ENCODE measurements around the gene LRFN5. TPM values are rescaled to one million over a fixed set of nuclear protein-coding genes. Genes with fewer than 3 reads are reported as not detected.

LRFN5 gene
- total RNA-seq, 1 experiment from 2014 or later = 15.8 TPM

- CTCF ChIA-PET = no interaction called here
- Mint-ChIP-seq H3K27me3 (ENCODE audit: low read depth) (no peaks in the 10 kb centered on the region), H3K4me1 (0 out of 2 replicates have a peak, but pooled peaks cover 6% of the 10 kb centered on the region), H3K36me3 (no peaks in the 10 kb centered on the region), H3K4me3 (no peak overlapping the region), H3K9me3 (no peaks in the 10 kb centered on the region), H3K27ac (no peak overlapping the region)
- ATAC-seq (no peak), DNase-seq (ENCODE audit: low spot score) (no peak)
- POLR2A ChIA-PET = interaction anchor here (0.9 kb wide), 1 partner anchor 20 kb away, joined by 4 read pairs; no protein-coding TSS in a partner anchor
- TF ChIP-seq ATF2 (CRISPR knock-in tag; IDR thresholded peaks at IDR 0.05; ENCODE audit: borderline replicate concordance, low read depth) (no peak), CDX4 (CRISPR knock-in tag; IDR thresholded peaks at IDR 0.05; ENCODE audit: borderline replicate concordance) (no peak), E2F5 (CRISPR knock-in tag; IDR thresholded peaks at IDR 0.05) (no peak), FOXK1 (CRISPR knock-in tag; IDR thresholded peaks at IDR 0.05) (no peak), TEAD1 (CRISPR knock-in tag; IDR thresholded peaks at IDR 0.05) (no peak), MXD4 (CRISPR knock-in tag; IDR thresholded peaks at IDR 0.05; ENCODE audit: borderline replicate concordance) (no peak), MAX (CRISPR knock-in tag; IDR thresholded peaks at IDR 0.05) (no peak), SMAD3 (CRISPR knock-in tag; IDR thresholded peaks at IDR 0.05; ENCODE audit: borderline replicate concordance) (no peak), CREB1 (CRISPR knock-in tag; IDR thresholded peaks at IDR 0.05) (no peak), TEAD4 (CRISPR knock-in tag; IDR thresholded peaks at IDR 0.05) (no peak), FOXP1 (CRISPR knock-in tag; IDR thresholded peaks at IDR 0.05; ENCODE audit: borderline replicate concordance) (no peak)
- TF ChIP-seq, protein P1, sequence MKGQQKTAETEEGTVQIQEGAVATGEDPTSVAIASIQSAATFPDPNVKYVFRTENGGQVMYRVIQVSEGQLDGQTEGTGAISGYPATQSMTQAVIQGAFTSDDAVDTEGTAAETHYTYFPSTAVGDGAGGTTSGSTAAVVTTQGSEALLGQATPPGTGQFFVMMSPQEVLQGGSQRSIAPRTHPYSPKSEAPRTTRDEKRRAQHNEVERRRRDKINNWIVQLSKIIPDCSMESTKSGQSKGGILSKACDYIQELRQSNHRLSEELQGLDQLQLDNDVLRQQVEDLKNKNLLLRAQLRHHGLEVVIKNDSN (CRISPR knock-in tag; IDR thresholded peaks at IDR 0.05) = no peak
- TF ChIP-seq, protein P2, sequence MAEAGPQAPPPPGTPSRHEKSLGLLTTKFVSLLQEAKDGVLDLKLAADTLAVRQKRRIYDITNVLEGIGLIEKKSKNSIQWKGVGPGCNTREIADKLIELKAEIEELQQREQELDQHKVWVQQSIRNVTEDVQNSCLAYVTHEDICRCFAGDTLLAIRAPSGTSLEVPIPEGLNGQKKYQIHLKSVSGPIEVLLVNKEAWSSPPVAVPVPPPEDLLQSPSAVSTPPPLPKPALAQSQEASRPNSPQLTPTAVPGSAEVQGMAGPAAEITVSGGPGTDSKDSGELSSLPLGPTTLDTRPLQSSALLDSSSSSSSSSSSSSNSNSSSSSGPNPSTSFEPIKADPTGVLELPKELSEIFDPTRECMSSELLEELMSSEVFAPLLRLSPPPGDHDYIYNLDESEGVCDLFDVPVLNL (CRISPR knock-in tag; IDR thresholded peaks at IDR 0.05; ENCODE audit: borderline replicate concordance, low read depth) = no peak
These were observed 23.2 kb downstream of the LRFN5 start for GRCh38 chr14:41629876-41630275.

- Mint-ChIP-seq H3K27ac (no peak overlapping the region), H3K4me1 (peaks cover 13% of the 10 kb centered on the region), H3K4me3 (no peak overlapping the region), H3K9me3 (no peaks in the 10 kb centered on the region), H3K36me3 (no peaks in the 10 kb centered on the region), H3K27me3 (ENCODE audit: low read depth) (no peaks in the 10 kb centered on the region)
- CTCF ChIA-PET = no interaction called here
- DNase-seq (ENCODE audit: low spot score) (no peak), ATAC-seq (no peak)
- POLR2A ChIA-PET = no interaction called here
- TF ChIP-seq PRDM15 (CRISPR knock-in tag; IDR thresholded peaks at IDR 0.05) (no peak), TEAD4 (CRISPR knock-in tag; IDR thresholded peaks at IDR 0.05) (no peak), IRF2 (CRISPR knock-in tag; IDR thresholded peaks at IDR 0.05; ENCODE audit: borderline replicate concordance, low read depth) (no peak), MXD4 (CRISPR knock-in tag; IDR thresholded peaks at IDR 0.05; ENCODE audit: borderline replicate concordance) (no peak), ZNF219 (CRISPR knock-in tag; IDR thresholded peaks at IDR 0.05; ENCODE audit: borderline replicate concordance) (no peak), SP1 (CRISPR knock-in tag; conservative IDR thresholded peaks at IDR 0.05) (no peak), MAX (CRISPR knock-in tag; IDR thresholded peaks at IDR 0.05) (no peak), ATF2 (CRISPR knock-in tag; IDR thresholded peaks at IDR 0.05; ENCODE audit: borderline replicate concordance, low read depth) (no peak)
- TF ChIP-seq, protein P3, sequence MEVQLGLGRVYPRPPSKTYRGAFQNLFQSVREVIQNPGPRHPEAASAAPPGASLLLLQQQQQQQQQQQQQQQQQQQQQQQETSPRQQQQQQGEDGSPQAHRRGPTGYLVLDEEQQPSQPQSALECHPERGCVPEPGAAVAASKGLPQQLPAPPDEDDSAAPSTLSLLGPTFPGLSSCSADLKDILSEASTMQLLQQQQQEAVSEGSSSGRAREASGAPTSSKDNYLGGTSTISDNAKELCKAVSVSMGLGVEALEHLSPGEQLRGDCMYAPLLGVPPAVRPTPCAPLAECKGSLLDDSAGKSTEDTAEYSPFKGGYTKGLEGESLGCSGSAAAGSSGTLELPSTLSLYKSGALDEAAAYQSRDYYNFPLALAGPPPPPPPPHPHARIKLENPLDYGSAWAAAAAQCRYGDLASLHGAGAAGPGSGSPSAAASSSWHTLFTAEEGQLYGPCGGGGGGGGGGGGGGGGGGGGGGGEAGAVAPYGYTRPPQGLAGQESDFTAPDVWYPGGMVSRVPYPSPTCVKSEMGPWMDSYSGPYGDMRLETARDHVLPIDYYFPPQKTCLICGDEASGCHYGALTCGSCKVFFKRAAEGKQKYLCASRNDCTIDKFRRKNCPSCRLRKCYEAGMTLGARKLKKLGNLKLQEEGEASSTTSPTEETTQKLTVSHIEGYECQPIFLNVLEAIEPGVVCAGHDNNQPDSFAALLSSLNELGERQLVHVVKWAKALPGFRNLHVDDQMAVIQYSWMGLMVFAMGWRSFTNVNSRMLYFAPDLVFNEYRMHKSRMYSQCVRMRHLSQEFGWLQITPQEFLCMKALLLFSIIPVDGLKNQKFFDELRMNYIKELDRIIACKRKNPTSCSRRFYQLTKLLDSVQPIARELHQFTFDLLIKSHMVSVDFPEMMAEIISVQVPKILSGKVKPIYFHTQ (CRISPR knock-in tag; IDR thresholded peaks at IDR 0.05) = no peak
These were observed 27.6 kb downstream of the LRFN5 start for GRCh38 chr14:41634286-41634685.
